ENCODE measurements around the gene SUSD4.

GRCh38 chr1:223234534-223234933, 129.4 kb downstream of the SUSD4 start:
- TF ChIP-seq CTCF (IDR thresholded peaks at IDR 0.05; ENCODE audit: extremely low read depth in 1 of 2, insufficient read depth in 1 of 2, low read depth in 1 of 2, low read length in 2 of 2) (no peak), MAX (IDR thresholded peaks at IDR 0.05; ENCODE audit: insufficient read depth, insufficient read length) (no peak), POLR2A (IDR thresholded peaks at IDR 0.05; ENCODE audit: low read depth, low read length) (no peak), GATA2 (IDR thresholded peaks at IDR 0.05; ENCODE audit: insufficient read depth, insufficient read length, low read depth, low read length) (no peak), JUN (IDR thresholded peaks at IDR 0.05; ENCODE audit: borderline replicate concordance, insufficient read depth, insufficient read length, low read depth) (no peak), POLR2AphosphoS5 (IDR thresholded peaks at IDR 0.05; ENCODE audit: insufficient read depth, low read depth, low read length) (no peak)
